NCI-H1436 (cell line): ENCODE results near the gene TTC9B.
"Not testable (repeated sequence)": the region's sequence is repeated elsewhere in the genome, so short reads cannot be mapped to it uniquely, and the experiment has no call there.

Experiments
- DNase-seq: peaks from one replicate; lab custom pipeline; 2025; lab: John Stamatoyannopoulos, UW

Gene TTC9B

DNA sequence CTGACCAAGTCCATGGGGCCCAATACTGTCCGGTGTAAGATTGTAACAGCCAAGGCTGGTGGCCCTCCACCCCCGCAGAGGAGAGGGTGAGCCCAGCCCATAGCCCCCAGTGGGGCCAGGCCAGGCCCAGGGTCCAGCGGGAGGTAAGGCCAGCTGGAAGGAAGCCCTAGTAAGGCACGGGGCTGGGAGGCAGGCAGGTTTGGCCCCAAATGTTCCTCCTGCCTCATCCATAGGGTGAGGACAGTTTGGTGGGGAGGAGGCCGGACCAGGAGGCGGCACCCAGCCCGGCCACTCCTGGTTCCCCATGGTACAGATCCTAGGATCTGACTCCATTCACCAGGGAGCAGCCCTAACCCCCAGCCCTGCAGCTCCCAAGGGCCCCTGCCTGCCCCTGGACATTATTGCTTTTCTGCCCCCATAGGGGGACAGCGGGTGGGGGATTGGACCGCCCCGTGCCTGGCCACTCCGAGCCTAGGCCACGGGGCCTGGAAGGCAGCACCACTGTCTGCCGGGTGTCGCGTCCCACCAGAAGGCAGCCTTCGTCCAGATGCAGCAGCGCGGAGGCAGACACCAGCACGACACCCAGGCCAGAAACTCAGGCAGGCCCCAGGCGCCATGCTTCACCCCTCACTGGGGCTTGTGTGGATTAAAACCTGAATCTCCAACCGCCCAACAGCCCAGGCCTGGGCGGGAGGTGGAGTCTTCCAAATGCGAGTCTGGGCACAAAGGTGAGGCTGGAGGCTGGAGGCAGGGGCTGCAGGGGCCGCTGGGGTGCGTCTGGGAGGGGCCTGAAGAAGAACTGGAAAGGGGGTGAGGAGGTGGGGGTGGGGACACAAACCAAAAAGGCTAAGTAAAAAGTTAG is 15.0 kb upstream of the TTC9B start:
- DNase-seq: no peak

DNA sequence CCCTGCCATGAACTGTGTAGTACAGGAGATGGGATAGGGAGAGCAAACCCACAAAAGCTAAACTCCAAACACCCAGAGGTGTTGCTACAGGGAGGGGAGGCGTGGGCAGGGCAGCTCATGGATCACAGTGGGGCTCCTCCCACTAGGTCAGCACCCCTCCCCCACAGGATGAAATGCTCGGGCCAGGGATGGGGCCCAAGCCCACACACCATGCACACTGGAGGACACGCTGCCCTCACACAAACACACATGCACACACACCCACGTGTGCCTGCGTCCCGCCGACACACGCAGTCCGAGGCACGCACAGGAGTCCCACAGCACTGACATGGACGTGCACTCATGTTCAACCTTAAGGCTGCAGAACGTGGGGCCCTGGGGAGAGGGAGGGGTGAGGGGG is 14.3 kb upstream of the TTC9B start:
- no peak for DNase-seq

DNA sequence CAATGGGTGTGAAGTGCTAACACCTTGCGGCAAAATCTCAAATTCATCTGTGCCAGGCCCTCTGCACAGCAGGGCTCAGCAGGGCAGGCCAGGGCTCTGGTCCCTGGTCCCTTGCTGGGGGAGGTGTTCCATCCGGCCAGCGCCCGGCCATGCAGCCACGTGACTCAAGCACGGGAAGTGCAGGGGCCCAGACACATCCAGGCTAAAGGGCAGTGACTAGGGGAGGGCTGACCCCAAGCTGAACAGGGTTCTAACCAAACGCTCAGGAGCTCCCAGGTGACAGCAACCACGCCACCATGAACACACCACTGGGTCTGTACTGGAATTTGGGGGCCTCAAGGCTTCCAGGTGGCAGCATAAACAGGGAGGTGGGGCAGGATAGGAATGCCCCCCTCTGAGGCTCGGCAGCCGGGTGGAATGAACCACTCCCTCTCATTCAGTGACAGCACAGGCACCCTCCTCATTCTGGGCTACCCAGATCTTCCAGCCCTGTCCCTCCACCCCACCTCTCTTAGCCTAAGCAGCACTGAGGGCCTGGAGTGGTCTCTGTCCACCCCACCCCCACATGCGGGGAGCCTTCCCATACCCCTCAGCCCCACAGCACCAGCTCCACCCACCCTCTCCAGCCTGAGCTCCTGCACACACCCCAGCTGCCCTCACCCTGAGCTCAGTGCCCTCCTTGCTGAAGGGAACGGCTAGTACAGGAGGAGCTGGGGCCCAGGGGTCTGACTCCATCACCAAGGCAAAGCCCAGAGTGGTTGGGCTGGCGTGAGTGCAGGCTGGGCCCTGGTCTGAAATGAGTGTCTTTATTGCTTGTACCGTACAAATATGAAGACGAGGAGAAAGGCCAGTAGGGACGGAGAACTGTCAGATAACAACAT is 13.6 kb upstream of the TTC9B start:
- DNase-seq: no peak

DNA sequence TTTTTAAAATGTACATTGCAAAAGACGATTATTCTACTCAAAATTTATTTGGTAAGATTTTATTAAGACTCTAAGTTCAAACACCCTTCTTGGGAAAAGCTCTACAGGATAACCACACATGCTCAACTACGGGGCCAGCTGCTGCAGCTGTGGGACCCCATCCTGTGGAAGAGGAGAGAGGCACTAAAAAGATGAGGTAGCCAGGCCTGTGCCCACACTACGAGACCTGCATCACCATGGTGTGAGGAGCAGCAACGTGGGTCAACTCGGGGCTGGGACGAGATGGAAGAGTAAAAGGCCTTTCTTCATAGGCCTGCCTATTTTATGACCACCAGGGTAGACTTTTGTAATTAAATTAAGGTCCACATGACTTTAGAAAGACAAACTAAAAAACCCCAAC is 12.9 kb upstream of the TTC9B start:
- no peak for DNase-seq

DNA sequence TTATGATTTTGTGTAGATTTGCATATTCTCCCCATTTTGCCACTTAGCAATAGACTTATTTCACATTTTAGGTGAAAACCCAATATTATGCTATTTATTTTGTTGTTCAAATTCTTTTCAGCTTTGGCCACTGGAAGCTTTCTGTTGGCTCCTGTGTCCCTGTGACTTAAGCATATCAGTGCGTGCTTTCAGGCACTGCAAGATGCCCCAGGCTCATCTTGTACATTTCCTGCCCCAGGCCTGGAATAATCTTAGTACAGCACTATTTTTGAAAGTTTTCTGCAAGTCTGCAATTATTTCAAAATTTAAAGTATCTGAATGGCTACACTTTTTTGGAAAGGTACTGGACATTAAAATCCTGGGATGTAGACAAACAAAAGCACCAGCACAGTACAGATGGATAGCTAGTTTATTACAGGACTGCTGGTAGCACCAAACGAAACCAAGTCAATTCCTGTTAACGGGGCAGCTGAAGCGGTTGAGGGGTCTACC is 11.8 kb upstream of the TTC9B start:
- no peak for DNase-seq

DNA sequence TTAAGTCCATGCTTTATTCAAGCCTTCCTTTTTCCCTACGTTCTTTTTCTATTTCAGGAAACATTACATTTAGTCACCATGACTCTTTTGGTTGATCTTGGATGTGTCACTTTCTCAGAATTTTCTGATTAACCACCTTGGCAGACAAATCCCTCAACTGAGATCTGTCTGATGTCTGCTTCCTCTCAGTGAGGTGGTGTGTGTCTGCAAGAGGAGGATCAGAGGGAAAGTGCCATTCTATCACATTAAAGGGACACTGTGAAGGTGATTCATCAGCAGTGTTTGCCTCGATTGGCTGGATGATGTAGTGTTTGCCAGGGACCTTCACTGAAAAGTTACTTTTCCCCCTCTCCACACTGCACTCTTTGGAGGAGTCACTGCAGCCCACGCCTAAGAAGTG is 11.3 kb upstream of the TTC9B start:
- no peak for DNase-seq

DNA sequence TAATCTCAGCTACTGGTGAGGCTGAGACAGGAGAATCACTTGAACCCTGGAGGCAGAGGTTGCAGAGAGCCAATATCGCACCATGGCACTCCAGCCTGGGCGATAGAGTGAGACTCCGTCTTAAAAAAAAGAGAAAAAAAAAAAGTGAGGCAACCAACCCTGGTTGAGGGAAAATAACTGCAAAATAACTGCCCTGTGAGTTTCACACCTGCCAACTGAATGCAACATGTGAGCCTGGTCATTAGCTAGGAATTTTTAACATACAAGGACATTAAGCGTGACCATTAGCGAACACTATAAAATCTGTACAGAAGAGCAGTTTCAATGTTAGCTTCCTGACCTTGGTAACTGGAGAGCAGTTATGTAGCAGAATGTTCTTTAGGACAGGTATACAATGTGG is 10.7 kb upstream of the TTC9B start:
- DNase-seq: no peak

DNA sequence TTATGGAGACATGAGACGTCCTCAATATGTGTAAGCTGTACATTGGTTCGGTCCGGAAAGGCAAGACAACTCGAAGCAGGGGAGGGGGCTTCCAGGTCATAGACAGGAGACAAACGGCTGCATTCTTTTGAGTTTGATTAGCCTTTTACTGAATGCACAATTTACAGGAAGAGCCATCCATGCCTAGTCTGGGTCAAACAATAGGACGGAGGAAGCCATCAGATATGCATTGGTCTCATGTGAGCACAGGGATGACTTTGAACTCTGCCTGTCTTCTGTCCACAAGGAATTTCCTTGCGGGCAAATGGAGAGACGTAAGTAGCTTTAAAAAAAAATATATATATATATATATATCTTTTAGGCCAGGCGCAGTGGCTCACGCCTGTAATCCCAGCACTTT is 10.2 kb upstream of the TTC9B start:
- no peak for DNase-seq

DNA sequence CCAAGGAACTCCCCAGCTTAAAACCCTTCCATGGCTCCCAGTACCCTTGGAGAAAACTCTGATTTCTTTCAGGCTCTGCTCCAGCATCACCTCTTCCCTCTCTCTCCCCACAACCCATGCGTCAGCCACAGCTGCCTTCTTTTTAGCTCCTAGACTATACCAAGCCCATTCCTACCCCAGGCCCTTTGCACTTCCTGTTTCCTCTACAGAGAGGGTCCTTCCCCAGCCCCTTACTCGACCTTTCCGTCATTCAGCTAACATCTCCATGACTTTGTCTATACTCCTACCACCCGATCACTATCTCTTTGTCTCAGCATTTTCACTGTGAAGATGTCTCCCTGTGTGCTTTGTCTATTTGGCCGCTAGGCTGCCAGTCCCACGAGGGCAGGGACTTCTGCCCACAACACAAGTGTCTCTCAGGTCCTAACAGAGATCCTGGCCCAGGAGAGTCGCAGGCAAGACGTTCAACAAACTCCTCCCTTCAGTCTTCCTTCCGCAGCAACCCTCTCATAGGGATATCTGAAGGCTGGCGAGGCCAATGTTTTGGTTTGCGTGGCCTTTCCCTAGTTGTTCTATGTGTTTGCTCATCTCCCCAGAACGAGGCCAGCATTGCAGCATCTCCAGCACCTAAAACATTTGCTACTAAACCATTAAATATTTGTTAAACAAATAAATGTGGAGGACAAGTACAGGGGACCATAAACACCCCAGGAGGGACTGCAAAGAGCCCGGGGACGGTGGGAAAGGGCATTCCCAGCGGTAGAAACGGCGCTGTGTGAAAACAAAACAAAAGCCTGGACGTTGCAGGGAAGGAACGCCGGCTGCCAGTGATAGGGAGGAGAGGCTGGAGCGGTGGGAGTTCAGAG is 7.5 kb upstream of the TTC9B start:
- no peak for DNase-seq

DNA sequence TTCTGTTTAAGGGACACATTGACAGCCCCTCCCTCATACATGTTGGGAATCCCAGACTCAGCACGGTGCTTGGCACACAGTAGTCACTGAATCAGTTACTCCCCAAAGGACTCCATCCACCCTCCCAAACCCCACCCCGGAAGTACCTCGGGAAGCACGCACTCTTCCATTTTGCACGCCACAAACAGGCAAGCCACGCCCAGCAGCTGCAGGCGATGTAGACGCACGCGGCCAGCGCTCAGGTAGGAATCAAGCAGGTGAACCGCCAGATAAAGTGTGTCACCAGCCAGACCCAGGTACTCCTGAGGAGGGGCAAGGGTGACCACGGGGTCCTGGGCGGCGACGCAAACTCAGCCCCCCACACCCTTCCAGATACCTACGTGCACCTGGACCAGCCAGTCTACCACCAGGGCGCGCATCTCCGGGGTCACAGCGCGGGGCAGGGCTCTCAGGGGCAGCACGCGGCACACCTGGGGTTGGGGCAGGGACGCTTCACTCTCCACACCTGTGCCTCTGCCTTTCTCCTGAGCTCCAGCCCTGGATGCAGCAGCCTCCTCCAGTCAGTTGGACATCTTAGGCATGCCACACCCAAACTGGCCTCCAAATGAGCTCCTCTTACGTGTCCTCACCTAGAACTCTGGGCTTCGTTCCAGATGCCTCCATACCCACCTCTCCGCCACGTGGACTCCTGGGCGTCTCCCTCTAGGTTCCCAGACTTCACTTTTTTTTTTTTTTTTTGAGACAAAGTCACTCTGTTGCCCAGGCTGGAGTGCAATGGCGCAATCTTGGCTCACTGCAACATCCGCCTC is 6.4 kb upstream of the TTC9B start:
- DNase-seq: no peak

DNA sequence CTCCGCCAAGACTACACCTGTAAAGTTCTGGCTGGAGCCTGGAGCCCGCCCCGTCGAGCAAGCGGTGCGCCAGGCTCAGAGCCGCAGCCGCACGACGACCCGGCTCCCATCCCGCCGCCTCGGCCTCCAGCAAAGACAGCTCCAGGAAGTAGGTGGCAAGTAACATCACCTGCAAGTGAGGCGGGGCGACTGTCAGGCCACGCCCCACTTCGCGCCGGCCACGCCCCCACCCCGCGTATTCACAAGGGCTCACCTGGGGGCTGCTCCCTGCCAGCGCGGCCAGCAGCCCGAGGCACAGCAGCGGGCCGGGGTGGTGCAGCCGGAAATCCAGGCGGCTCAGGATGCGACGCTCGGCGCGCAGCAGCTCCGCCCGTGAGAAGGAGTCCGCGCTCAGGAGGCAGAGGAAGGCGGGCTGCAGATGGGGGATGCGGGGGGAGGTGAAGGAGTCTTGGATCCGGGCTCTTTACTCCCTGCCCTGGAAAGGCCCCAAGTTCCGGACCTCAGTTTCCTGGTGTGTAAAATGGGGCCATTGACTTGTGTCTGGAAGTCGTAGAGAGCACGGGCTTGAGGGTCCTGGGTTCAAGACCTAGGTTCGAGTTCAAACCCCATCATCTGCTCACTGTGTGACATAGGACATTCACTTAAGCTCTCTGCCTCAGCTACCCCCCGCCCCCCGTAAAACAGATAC is 5.1 kb upstream of the TTC9B start:
- DNase-seq: no peak

DNA sequence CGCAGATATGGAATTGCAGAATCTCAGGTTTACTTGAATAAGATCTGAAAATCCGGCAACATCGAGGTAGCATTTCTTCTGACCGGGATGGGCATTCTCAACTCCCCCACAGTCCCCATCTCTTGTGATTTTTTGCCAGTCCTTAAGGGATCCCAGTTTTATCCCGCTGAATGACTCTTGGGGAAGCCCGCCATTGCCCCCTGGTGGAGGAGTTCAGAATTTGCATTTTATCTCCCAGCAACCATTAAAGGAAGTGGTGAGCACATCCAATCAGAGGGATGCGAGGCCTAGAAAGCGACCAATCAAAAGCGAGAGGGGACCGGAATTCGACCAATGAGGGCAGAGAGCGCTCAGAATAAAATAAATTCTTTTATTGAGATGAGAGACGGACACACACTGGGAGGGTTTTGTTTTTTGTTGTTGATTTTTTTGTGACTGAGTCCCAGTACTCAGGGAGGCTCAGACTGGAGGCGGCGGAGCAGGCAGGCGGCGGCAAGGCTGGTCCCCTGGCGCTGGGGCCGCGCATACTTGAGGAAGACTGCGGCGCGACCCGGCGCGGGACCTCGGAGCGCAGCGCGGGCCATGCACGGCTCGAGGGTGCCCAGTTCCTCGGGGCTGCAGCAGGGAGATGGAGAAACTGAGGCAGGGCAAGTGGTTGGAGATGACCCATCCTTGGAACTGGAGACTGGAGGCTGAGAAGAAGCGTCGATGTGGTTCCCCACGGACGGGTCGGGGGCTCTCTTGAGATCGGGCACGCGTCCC is 3.9 kb upstream of the TTC9B start:
- DNase-seq: peak; percentile 72

DNA sequence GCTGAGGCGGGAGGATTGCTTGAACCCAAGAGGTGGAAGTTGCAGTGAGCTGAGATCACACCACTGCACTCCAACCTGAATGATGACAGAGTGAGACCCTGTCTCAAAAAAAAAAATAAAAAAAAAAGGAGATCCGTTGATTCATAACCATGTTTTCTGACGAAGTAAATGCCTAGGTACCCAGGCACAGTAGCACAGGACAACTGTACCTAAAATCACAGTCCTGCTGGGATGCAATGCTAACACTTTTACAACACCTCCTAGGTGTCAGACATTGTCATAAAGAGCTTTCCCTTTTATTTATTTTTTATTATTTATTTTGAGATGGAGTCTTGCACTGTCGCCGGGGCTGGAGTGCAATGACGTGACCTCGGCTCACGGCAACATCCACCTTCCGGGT is 2.5 kb upstream of the TTC9B start:
- no peak for DNase-seq

DNA sequence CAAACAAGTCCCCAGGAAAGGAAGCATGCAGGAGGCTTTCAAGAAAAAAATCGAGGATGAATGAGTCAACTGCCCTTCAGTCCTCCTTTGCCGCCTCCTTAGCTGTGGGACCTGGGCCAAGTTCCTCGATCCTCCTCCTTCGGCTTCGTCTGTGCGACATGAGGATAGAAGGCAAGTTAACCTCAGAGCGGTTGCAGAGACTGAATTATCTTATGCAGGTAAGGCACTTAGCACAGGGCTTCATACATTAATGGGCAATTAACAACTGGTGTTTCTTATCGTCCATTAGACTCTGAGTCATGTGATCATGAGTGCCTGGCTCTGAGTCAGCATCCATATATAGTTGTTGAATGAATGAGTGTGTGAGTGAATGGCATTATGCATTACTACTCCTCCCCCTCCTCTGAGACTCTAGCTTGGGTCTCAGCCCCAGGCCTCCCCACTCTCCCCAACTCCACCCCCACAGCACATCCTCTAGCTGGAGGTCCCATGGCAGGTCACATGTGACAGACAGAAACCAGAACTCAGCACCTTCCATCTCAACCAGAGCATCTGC is 1.6 kb upstream of the TTC9B start:
- peak; percentile 43 for DNase-seq

DNA sequence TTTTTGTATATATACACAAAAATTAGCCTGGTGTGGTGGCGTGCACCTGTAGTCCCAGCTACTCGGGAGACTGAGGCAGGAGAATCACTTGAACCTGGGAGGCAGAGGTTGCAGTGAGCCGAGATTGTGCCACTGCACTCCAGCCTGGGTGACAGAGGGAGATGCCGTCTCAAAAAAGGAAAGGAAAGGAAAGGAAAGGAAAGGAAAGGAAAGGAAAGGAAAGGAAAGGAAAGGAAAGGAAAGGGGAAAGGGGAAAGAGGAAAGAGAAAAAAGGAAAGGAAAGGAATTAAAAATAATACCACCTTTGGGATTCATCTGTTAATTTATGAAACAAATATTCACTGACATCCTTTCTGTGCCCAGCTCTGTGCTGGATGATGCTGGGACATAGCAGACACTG is 845 bp upstream of the TTC9B start:
- not testable (repeated sequence) for DNase-seq

DNA sequence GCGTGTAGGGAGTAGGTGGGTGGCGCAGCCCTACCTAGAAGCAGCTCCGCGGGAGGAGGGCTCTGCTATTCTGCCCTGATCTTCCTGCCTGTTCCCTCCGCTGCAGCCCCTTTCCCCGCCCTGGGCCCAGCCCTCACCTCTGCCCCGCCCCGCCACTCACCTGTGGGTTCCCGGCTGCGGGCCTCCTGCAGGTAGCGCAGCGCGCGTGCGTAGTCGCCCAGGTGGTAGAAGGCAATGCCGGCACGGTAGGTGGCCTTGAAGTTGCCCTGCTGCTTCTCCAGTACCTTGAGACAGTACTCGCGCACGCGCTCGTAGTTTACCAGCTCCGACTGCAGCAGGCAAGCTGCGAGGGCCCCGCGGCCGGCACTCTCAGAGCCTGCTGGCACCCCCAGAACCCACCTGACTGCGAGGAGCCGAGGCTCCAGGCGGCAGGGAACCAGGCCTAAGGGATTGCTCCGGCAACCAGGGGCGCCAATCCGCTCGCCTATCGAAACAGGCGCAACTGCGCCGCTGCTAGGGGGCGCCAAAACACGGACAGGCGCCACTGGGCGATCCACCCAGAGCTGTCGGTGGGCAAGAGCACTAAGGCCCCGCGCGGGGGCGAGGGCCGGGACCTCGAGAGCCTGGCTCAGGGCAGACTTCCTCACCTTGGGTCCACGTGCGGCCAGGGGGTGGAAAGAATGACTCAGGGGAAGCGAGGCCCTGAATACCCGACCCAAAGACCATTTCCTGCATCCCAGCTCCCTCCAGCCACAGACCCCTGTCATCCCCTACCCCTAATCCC is 965 bp downstream of the TTC9B start:
- peak; percentile 56 for DNase-seq

DNA sequence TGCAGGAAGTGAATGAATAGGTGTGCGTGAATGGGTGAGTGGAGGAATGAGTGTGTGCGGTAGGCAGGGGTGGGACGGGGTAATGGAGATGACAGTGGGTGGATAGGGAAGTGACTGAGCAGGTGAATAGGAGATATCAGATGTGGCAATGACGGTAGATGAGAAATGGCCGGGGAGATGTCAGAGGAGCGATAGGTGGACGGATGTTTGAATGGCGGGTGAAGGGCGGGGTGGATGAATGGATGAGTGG is 1.5 kb downstream of the TTC9B start:
- no peak for DNase-seq

DNA sequence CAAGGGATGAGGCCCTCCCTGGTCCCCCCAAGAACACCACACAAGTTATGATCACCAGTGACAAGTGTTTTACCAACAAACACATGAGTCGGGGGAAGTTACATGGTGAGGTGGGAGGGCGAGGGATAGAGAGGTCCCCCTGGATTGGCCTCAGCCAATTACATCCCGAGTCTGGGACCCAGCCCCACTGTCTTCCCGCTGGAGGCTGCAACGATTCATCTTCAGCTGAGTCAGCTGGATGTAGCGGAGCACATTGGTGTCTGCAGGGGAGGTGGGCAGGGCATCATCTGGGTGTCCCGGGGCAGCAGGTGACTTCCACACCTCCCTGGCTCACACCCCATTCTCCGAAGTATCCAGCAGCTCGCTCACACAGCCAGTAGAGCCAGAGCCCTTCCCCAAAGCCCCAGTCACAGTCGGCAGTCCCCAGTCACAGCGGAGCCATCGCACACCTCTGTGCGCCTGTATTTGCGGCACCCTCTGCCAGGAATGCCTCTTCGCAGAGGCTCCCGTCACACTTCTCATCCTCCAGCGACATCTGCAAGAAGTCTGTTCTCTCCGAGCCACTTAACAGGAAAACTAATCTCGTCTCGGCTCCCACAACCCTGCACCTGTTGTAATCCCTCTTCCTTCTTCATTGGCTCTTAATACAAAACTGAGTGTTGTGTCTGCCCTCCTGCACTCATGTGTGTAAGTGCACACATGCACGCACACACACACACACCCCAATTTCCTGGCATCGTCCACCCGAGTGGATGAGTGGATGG is 2.0 kb downstream of the TTC9B start:
- DNase-seq: no peak
